D341Med (cell line): ENCODE measurements around the gene RNASE9.
A peak's percentile ranks its signal among the peaks of the same experiment; 100 is the strongest.
"Not testable (repeated sequence)": the region's sequence is repeated elsewhere in the genome, so short reads cannot be mapped to it uniquely, and the experiment has no call there.

Source experiments
- DNase-seq: peaks from one replicate; pipeline ENCODE4 v3.0.0; 2012; ENCODE audit warnings: low spot score

The RNASE9 gene

GRCh38 chr14:20572382-20572990 lies 11.6 kb upstream of the RNASE9 start:
- DNase-seq, result not testable (repeated sequence)

- DNase-seq, result not testable (repeated sequence)
These were observed 9.9 kb upstream of the RNASE9 start for GRCh38 chr14:20570720-20571119.

GRCh38 chr14:20569865-20570264 lies 9.0 kb upstream of the RNASE9 start:
- not testable (repeated sequence) for DNase-seq

DNA sequence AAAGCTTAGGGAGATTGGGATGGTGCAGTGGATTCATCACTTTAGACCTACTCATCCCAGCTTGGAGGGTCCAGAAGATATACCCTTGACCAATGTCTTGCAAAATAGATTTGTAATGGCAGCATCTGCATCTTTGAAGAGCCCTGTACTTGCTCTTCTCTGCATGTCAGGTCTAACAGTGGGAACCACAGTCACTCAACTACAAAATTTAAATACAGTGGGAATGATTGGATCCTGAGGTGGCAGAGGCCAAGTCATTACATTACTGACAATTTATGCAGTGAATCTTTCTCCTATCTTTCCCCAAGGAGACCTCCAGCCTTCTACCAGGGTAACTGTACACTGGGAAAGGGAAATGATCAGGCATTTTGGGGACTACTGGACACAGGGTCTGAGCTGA lies 8.2 kb upstream of the RNASE9 start:
- DNase-seq, result no peak

DNA sequence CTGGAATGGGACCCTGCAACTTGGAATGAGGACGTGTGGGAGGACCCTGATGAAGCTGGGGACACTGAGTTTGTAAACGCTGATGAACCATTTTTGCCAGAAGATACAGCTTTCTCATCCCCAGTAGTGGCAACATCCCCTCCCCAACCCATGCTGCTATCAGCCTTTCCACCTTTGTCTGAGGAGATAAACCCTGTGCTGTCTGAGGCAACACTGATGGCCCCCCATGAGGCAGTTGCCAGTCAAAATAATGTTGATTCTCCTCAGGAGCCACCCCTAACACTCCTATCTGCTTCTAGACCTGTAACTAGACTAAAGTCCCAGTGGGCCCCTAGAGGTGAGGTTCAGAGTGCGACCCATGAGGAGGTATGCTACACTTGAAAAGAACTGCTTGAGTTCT lies 7.5 kb upstream of the RNASE9 start:
- DNase-seq, result no peak

- not testable (repeated sequence) for DNase-seq
These were observed 6.4 kb upstream of the RNASE9 start for GRCh38 chr14:20567199-20567598.

- DNase-seq, result no peak
These were observed 3.7 kb upstream of the RNASE9 start for GRCh38 chr14:20564501-20564997.

- no peak for DNase-seq
These were observed 3.1 kb upstream of the RNASE9 start for GRCh38 chr14:20563971-20564370.

GRCh38 chr14:20559461-20559904 lies 1.4 kb downstream of the RNASE9 start:
- DNase-seq, result no peak

DNA sequence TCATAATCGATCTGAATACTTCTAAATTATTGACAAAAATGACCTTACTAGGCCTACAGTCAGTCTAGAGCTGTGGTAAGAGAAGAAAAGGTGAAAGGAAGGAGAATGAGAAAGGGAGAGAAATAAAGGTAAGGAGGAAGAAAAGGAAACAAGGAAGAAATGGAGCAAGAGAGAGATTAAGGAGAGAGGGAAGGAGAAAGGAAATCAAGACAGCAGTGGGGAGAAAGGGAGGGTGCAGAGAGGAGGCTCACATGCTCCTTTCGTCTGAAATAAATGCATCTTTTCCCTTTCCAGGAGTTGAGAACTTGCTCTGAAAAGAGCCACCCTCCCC lies 3.7 kb downstream of the RNASE9 start:
- DNase-seq, result no peak

DNA sequence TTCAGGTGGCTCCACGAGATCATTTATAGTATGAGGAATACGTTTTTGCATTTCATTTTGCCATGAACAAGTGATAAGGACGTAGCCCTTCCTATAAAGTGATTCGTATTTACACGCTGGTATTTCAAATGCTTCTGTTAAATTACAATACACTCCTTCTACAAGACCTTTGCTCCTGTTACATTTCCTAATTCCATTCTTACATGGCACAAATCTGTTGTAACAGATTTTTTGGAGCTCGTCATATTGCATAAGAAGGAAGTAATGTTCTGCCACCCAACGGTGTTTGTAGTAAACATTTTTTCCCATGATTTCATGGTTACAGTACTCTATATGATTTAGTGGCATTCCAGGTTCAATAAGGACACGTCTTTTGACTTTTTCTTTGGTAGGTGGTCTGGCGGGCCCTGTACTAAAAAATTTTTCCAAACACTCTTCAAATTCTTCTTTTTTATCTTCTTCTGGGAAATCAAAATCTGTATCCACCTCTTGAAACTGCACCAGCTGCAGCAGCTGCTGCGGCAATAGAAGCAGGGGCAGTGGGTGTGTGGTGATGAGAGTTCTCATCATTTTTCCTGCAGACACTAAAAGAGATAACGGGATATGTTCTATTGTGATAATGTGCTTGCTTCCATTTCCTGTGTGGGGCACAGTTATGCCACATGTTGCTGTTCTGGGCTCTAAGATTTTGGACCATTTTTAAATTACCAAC lies 4.2 kb downstream of the RNASE9 start:
- DNase-seq, result no peak

DNA sequence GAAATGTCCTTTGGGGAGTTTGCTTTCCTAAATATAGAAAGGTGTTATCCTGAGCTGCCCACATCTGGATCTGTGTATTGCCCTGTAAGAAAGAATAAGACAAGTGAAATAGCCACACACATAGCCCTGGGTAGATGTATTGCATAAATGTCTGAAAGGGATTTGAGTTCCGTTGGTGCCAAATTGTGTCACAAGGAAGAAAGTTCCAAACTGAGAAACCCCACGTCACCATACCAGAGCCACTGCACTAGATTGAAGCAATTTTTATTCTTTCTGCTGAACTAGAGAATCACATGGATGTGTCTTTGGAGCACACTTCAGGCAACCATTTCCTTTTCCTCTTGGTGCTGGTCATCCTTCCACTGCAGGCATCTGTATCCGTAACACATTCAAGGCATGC lies 5.0 kb downstream of the RNASE9 start:
- no peak for DNase-seq

- no peak for DNase-seq
These were observed 7.8 kb downstream of the RNASE9 start for GRCh38 chr14:20553024-20553423.

- no peak for DNase-seq
These were observed 9.2 kb downstream of the RNASE9 start for GRCh38 chr14:20551606-20552005.

DNA sequence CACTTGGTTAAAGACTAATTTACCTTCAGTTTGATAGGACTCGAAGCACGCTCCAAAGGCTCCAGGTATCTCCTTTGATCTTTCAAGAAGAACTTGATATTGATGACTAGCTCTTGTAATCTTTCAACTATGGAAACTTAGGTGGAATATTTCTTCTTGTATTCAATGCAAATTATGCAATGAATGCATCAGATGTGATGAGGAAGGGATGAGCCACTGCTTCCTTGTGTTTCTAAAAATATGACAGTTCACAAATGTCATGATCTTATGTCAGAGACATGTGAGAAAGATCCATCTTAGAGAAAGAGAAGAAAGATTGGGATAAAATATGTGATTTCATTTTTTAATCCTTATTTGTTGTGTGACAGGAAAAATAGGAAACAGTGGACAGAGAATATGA lies 9.9 kb downstream of the RNASE9 start:
- no peak for DNase-seq

DNA sequence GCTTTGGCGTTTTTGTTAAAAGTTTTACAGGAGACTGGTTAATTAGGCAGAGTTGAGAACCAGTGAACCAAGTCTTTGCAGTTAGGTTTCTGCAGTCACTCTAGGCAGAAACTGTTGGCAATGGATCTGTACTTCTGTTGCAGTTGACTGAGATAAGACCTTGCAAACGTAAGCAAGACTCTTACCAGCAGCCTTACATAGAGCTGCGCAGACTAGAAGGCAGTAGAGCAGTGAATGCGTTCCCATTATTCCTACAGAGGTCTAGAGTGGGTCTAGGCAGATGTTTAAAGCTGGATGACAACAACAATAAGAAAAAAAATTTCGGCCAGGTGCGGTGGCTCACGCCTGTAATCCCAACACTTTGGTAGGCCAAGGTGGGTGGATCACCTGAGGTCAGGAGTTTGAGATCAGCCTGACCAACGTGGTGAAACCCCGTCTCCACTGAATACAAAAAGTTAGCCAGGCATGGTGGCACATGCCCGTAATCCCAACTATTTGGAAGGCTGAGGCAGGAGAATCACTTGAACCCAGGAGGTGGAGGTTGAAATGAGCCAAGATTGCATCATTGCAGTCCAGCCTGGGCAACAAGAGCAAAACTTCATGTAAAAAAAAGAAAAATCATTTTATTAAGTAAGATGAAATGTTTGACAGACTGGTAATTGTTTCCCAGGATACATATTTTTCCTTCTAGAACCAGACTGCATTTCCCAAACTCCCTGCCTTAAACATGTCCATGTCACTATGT lies 12.3 kb downstream of the RNASE9 start:
- no peak for DNase-seq

- DNase-seq, result no peak
These were observed 14.0 kb downstream of the RNASE9 start for GRCh38 chr14:20546877-20547276.

DNA sequence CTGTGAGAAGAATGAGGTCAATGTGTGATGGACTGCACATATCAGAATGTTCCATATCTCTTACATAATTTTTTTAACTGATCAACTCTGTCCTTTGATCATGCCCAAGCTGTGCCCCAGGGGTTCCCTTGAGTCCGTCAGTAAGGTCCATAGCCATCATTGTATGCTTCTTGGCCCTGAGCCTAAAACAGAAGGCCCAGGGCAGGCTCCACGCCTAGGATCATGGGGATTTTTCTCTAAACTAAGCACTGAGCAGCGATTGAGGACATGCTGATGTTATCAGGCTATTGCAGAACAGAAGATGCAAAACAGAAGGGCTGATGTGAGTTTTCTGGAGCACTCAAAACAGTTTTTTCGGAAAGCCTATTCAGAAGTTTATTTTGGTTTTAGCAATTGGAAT lies 20.9 kb downstream of the RNASE9 start:
- no peak for DNase-seq

DNA sequence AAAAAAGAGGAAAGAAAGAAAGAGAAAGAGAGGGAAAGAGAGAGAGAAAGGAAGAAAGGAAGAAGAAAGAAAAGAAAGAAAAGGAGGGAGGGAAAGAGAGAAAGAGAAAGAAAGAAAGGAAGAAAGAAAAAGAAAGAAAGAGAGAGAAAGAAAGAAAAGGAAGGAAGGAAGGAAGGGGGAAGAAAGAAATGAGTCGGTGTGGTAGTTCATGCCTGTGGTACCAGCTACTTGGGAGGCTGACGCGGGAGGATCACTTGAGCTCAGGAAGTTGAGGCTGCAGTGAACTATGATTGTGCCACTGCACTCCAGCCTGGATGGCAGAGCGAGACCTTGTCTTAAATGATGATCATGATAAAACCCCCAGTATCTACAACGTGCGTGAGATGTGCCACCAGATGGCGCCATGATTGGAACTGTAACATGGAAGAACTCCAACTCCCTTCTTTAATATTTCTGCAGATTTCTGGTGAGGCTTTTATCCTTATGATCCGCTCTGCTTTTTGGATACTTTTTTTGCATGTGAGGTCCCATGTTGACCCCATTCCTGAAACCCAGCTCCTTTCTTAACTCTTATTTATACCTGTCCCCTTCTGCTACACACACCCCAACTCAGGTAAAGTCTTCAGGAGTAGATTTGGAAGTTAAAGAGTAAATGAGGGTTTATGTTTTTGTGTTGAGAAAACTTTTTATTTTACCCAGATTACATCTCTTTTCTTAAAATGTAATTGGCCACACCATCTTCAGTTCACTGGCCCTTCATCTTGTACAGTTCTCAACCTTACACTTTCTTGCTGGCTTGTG lies 29.9 kb downstream of the RNASE9 start:
- peak; percentile 60 for DNase-seq

- no peak for DNase-seq
These were observed 31.0 kb downstream of the RNASE9 start for GRCh38 chr14:20529806-20530205.

- no peak for DNase-seq
These were observed 36.8 kb downstream of the RNASE9 start for GRCh38 chr14:20524027-20524426.

DNA sequence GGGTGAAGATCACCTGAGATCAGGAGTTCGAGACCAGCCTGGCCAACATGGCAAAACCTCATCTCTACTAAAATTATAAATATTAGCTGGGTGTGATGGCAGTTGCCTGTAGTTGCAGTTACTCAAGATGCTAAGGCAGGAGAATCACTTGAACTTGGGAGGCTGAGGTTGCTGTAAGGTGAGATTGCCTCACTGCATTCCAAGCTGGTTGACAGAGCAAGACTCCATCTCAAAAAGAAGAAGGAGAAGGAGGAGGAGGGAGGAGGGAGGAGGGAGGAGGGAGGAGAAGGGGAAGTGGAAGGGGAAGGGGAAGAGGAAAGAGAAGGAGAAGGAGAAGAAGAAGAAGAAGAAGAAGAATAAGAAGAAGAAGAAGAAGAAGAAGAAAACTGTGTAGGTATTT lies 38.5 kb downstream of the RNASE9 start:
- no peak for DNase-seq
